ENCODE results near the gene AMOTL1. TPM values are rescaled to one million over a fixed set of nuclear protein-coding genes. Genes with fewer than 3 reads are reported as not detected.

AMOTL1 gene
- total RNA-seq, 4 donors from 2014 or later, result 32.0 to 67.6 (median 56.8) TPM

- ATAC-seq (ENCODE audit: low FRiP score) (no peak), DNase-seq (ENCODE audit: low spot score) (no peak)
- no peak for TF ChIP-seq CTCF (IDR thresholded peaks at IDR 0.05)
These were observed 116.2 kb downstream of the AMOTL1 start for GRCh38 chr11:94884376-94884775.

- DNase-seq (ENCODE audit: low spot score) (no peak), ATAC-seq (ENCODE audit: low FRiP score) (no peak)
- TF ChIP-seq CTCF (IDR thresholded peaks at IDR 0.05), result no peak
These were observed 117.0 kb downstream of the AMOTL1 start for GRCh38 chr11:94885133-94885532.

- TF ChIP-seq CTCF (IDR thresholded peaks at IDR 0.05), result no peak
- DNase-seq (ENCODE audit: low spot score) (no peak), ATAC-seq (ENCODE audit: low FRiP score) (no peak)
These were observed 117.4 kb downstream of the AMOTL1 start for GRCh38 chr11:94885581-94885980.

- ATAC-seq (ENCODE audit: low FRiP score) (no peak), DNase-seq (ENCODE audit: low spot score) (no peak)
- no peak for TF ChIP-seq CTCF (IDR thresholded peaks at IDR 0.05)
These were observed 120.0 kb downstream of the AMOTL1 start for GRCh38 chr11:94888204-94888603.

- TF ChIP-seq CTCF (IDR thresholded peaks at IDR 0.05), result no peak
- no peak for DNase-seq (ENCODE audit: low spot score)
- ATAC-seq (ENCODE audit: low FRiP score), result no peak
These were observed 127.3 kb downstream of the AMOTL1 start for GRCh38 chr11:94895451-94895850.

- TF ChIP-seq CTCF (IDR thresholded peaks at IDR 0.05), result no peak
- DNase-seq (ENCODE audit: low spot score) (no peak), ATAC-seq (ENCODE audit: low FRiP score) (no peak)
These were observed 127.8 kb downstream of the AMOTL1 start for GRCh38 chr11:94895971-94896370.

- TF ChIP-seq CTCF (IDR thresholded peaks at IDR 0.05), result no peak
- no peak for DNase-seq (ENCODE audit: low spot score)
- no peak for ATAC-seq (ENCODE audit: low FRiP score)
These were observed 129.2 kb downstream of the AMOTL1 start for GRCh38 chr11:94897330-94897768.
